Measurements from ENCODE around the gene FOXD2. TPM values are rescaled to one million over a fixed set of nuclear protein-coding genes. Genes with fewer than 3 reads are reported as not detected.

FOXD2 gene
- polyA plus RNA-seq, 1 of the 3 experiments (the other 2 are of a cell fraction), result not detected

DNA sequence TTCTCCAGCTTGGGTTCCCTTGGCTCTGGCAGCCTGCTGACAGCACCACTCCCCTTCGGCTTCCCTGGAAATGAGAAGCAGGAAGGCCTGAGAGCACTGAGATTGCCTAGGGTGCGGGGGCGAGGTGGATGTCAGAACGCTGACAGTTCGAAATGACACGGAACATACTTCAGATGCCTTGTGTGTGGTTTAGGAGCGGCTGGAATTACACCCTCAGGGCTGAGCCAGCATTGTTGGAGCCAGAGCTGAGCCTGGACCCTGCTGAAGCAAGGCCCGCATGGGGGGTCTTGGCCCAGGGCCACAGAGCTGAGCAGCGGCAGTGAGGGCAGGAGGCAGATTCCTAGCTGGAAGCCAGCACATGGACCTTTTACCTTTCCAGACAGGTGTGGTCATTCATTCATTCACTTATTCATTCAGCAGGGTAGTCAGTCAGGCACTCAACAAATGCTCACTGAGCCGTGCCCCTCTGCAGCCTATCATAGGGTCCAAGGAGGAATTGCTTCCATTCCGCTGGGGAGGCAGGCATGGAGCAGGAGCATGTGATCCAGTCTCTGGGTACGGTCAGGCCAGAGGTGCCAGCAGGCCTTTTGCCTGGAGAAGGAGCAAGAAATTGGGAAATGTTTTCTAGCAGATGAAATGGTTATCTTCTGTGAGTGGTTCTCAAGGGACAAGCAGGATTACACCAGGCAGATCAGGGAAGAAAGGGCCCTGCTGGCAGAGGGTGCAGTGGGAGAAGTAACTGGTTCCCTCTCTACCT lies 28.4 kb upstream of the FOXD2 start:
- Histone ChIP-seq H3K36me3 (replicated peaks in 1 of 2; ENCODE audit: control insufficient read depth in 1 of 2, insufficient read depth in 2 of 2, low read length in 1 of 2) (no peaks in the 10 kb centered on the region), H3K9me2 (no peaks in the 10 kb centered on the region), H3K4me1 (ENCODE audit: control insufficient read depth in 1 of 2, insufficient read depth in 2 of 2, low read depth in 1 of 2, low read length in 1 of 2) (no peaks in the 10 kb centered on the region), H3K4me3 (ENCODE audit: low read depth in 2 of 2, low read length in 1 of 2) (no peak overlapping the region), H3K9me3 (no peaks in the 10 kb centered on the region), H4K20me1 (ENCODE audit: insufficient read depth) (no peaks in the 10 kb centered on the region), H3K27me3 (ENCODE audit: insufficient read depth) (no peaks in the 10 kb centered on the region), H2AFZ (ENCODE audit: low read depth) (no peak overlapping the region), H3F3A (replicated peaks; ENCODE audit: insufficient read depth) (no peaks in the 10 kb centered on the region), H3K27ac (ENCODE audit: low read depth in 2 of 2, low read length in 1 of 2) (no peak overlapping the region), H3K4me2 (no peak overlapping the region), H3K9ac (no peak overlapping the region), H3K79me2 (ENCODE audit: insufficient read depth) (no peaks in the 10 kb centered on the region)
- DNase-seq, result no peak
- POLR2A ChIA-PET, result no interaction called here
- CTCF ChIA-PET, result interaction anchor here (0.8 to 3.6 kb wide), 8 partner anchors 10 to 317 kb away, joined by 3 to 18 read pairs (median 4); partner anchors contain the start of gene FOXD2
- 79% methylated on average over 9 of the region's 12 CpGs for WGBS (ENCODE audit: low lambda C conversion rate)
- TF ChIP-seq TEAD4 (IDR thresholded peaks at IDR 0.05; ENCODE audit: borderline replicate concordance, insufficient read depth), result no peak
- TF ChIP-seq, protein P1, sequence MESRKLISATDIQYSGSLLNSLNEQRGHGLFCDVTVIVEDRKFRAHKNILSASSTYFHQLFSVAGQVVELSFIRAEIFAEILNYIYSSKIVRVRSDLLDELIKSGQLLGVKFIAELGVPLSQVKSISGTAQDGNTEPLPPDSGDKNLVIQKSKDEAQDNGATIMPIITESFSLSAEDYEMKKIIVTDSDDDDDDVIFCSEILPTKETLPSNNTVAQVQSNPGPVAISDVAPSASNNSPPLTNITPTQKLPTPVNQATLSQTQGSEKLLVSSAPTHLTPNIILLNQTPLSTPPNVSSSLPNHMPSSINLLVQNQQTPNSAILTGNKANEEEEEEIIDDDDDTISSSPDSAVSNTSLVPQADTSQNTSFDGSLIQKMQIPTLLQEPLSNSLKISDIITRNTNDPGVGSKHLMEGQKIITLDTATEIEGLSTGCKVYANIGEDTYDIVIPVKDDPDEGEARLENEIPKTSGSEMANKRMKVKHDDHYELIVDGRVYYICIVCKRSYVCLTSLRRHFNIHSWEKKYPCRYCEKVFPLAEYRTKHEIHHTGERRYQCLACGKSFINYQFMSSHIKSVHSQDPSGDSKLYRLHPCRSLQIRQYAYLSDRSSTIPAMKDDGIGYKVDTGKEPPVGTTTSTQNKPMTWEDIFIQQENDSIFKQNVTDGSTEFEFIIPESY (IDR thresholded peaks at IDR 0.05; ENCODE audit: borderline replicate concordance, low read depth), result no peak
- no peak for TF ChIP-seq YY1 (IDR thresholded peaks at IDR 0.05; ENCODE audit: low read depth)
- no peak for TF ChIP-seq RFX5 (IDR thresholded peaks at IDR 0.05; ENCODE audit: low read length)
- no peak for TF ChIP-seq EZH2phosphoT487 (IDR thresholded peaks at IDR 0.05; ENCODE audit: borderline replicate concordance, low read depth)
- no peak for TF ChIP-seq TCF12 (IDR thresholded peaks at IDR 0.05)
- TF ChIP-seq MXI1 (IDR thresholded peaks at IDR 0.05; ENCODE audit: low read depth, low read length), result no peak
- TF ChIP-seq GATA2 (CRISPR knock-in tag; IDR thresholded peaks at IDR 0.05), result no peak
- no peak for TF ChIP-seq MEF2A (IDR thresholded peaks at IDR 0.05; ENCODE audit: borderline replicate concordance, low read depth)
- TF ChIP-seq CHD2 (IDR thresholded peaks at IDR 0.05; ENCODE audit: low read length, partially characterized antibody), result no peak

GRCh38 chr1:47410068-47410455 lies 27.8 kb upstream of the FOXD2 start:
- H2AFZ ChIP-seq (ENCODE audit: low read depth), result no peak overlapping the region
- H3K4me3 ChIP-seq (ENCODE audit: low read depth in 2 of 2, low read length in 1 of 2), result no peak overlapping the region
- H3K36me3 ChIP-seq (replicated peaks in 1 of 2; ENCODE audit: control insufficient read depth in 1 of 2, insufficient read depth in 2 of 2, low read length in 1 of 2), result no peaks in the 10 kb centered on the region
- no peaks in the 10 kb centered on the region for H4K20me1 ChIP-seq (ENCODE audit: insufficient read depth)
- no peak overlapping the region for H3K27ac ChIP-seq (ENCODE audit: low read depth in 2 of 2, low read length in 1 of 2)
- CTCF ChIA-PET, result interaction anchor here (2.4 to 3.4 kb wide), 2 partner anchors 14 to 22 kb away, joined by 9 to 15 read pairs; no protein-coding TSS in a partner anchor
- peaks cover 5% of the 10 kb centered on the region; the same call in 1 of the 2 replicates for H3K27me3 ChIP-seq (ENCODE audit: insufficient read depth)
- no peak overlapping the region for H3K4me2 ChIP-seq
- 43% methylated on average over 3 of the region's 3 CpGs for WGBS (ENCODE audit: low lambda C conversion rate)
- no peak overlapping the region for H3K9ac ChIP-seq
- no peaks in the 10 kb centered on the region for H3F3A ChIP-seq (replicated peaks; ENCODE audit: insufficient read depth)
- TF ChIP-seq IRF3 (IDR thresholded peaks at IDR 0.05; ENCODE audit: low read depth, low read length) (no peak), SIN3A (IDR thresholded peaks at IDR 0.05; ENCODE audit: borderline replicate concordance, low read depth, low read length) (no peak), GATA2 (CRISPR knock-in tag; IDR thresholded peaks at IDR 0.05) (no peak), MEF2A (IDR thresholded peaks at IDR 0.05; ENCODE audit: borderline replicate concordance, low read depth) (no peak), RAD21 (IDR thresholded peaks at IDR 0.05; ENCODE audit: low read length) (no peak), NFIC (IDR thresholded peaks at IDR 0.05; ENCODE audit: borderline replicate concordance) (no peak), SMC3 (IDR thresholded peaks at IDR 0.05; ENCODE audit: low read depth, low read length) (no peak), TAF1 (IDR thresholded peaks at IDR 0.05; ENCODE audit: borderline replicate concordance, low read depth, low read length) (no peak), FOSL2 (IDR thresholded peaks at IDR 0.05; ENCODE audit: borderline replicate concordance, low read depth) (no peak), POLR2AphosphoS5 (IDR thresholded peaks at IDR 0.05; ENCODE audit: low read depth, low read length) (no peak), EZH2phosphoT487 (IDR thresholded peaks at IDR 0.05; ENCODE audit: borderline replicate concordance, low read depth) (no peak), RCOR1 (IDR thresholded peaks at IDR 0.05; ENCODE audit: low read length) (no peak), RFX5 (IDR thresholded peaks at IDR 0.05; ENCODE audit: low read length) (no peak)
- TF ChIP-seq, protein P1 (IDR thresholded peaks at IDR 0.05; ENCODE audit: borderline replicate concordance, low read depth), result no peak
- TF ChIP-seq, protein P2, sequence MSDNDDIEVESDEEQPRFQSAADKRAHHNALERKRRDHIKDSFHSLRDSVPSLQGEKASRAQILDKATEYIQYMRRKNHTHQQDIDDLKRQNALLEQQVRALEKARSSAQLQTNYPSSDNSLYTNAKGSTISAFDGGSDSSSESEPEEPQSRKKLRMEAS (IDR thresholded peaks at IDR 0.05; ENCODE audit: low read depth), result no peak
- H3K79me2 ChIP-seq (ENCODE audit: insufficient read depth), result no peaks in the 10 kb centered on the region
- POLR2A ChIA-PET, result no interaction called here
- no peaks in the 10 kb centered on the region for H3K4me1 ChIP-seq (ENCODE audit: control insufficient read depth in 1 of 2, insufficient read depth in 2 of 2, low read depth in 1 of 2, low read length in 1 of 2)
- H3K9me3 ChIP-seq, result no peaks in the 10 kb centered on the region
- no peak for DNase-seq
- no peaks in the 10 kb centered on the region for H3K9me2 ChIP-seq
